Measurements from ENCODE around the gene NR2F6.
"Not testable (repeated sequence)": the region's sequence is repeated elsewhere in the genome, so short reads cannot be mapped to it uniquely, and the experiment has no call there.

Gene NR2F6

DNA sequence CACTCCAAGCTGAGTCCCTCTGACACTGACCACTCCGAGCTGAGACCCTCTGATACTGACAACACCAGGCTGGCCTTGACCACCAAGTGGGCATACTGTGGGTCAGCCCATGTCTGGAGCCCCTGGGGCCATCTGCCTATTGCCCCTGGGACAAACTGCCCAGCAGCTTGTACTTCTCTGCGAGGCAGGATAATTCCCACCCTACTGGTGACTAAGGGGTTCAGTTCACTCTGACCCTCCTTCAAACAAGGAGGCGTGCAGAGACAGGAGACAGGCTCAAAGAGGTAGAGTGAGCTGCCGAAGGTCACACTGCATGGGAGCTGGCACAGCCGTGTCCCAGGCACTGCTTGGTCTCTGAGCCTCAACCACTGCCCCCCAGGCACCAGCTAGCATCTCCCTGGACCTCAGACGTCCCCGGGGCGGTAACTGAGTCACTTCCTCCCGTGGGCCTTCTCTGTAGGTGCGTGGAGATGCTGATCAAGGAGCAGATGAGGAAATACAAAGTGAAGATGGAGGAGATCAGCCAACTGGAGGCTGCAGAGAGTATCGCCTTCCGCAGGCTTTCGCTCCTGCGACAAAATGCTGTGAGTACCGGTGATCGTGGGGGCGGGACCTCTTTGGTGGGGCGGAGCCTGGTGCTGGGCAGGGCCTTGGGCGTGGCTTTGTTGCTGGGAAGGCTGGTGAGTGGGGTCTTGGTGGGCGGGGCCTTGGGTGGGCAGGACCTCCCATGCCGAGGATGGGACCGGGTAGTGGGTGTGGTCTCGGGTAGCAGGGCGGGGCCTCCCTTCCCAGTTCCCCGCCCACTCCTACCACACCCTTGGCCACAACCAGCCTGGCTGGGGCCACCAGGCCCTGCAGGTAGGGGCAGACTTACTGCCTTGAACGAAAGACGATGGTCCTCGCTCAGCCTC, 36.3 kb downstream of the NR2F6 start:
- DNase-seq, result peak; percentile 50

DNA sequence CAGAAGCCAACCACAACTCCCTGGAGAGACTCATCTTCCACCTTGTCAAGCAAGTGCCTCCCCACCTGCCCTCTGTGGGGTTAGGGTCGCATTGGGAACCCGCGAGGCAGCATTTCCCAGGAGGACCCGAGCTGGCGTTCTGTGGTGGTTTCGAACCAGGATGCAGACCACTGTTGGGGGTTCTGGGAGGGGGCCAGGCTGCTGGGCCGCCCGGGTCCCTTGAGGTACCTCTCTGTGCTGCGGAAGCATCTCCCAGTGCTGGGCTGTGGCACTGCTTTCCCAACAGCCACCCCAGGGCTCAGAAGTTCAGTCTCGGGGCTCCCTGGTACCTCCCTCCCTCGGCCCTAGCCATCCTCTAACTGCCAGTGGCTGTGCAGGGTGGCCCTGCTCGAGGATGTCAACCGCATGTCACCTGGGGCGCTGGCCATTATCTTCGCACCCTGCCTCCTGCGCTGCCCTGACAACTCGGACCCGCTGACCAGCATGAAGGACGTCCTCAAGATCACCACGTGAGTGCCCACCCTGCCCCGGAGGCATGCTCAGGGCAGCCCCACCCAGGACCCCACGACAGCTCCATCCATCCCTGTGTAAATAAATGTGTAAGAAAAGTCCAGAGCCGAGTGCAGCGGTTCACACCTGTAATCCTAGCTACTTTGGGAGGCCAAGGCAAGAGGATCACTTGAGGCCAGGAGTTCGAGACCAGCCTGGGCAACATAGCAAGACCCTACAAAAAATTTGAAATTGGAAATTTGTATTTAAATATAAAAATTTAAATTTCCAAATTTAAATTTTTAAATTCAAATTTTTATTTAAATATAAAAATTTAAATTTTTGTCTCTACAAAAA, 38.8 kb downstream of the NR2F6 start:
- DNase-seq, result no peak

DNA sequence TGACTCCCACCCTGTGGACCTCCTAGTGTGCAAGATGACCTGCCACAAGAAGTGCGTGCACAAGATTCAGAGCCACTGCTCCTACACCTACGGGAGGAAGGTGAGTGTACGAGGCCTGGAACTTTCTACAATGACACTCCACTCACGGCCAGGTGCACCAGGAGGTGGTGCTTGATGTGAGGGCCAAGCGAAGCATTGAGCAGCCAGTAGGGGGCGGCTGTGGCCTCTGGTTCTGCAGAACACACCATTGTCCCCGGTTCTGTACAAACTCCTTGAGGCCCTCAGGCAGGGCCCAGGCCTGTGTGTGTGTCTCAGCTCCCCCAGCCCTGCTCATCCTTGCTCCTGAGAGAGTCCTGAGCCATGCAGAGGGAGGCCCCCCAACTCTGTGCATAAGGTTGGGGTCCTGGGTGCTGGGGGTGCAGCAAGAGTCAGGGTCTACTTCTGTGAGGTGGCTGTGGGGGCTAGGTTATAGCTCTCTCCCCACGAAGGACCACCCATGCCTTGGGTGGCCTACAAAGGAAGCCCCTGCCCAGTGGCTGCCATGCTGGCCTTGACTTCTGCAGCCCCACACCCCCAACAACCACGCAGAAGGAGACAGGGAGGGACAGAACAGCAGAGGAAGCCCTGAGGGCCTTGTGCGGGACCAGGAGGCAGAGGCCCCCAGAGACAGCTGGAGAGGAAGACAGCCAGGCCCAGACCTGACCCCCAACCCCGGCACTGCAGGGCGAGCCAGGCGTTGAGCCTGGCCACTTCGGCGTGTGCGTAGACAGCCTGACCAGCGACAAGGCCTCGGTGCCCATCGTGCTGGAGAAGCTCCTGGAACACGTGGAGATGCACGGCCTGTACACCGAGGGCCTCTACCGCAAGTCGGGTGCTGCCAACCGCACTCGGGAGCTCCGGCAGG, 40.2 kb downstream of the NR2F6 start:
- peak; percentile 72 for DNase-seq

DNA sequence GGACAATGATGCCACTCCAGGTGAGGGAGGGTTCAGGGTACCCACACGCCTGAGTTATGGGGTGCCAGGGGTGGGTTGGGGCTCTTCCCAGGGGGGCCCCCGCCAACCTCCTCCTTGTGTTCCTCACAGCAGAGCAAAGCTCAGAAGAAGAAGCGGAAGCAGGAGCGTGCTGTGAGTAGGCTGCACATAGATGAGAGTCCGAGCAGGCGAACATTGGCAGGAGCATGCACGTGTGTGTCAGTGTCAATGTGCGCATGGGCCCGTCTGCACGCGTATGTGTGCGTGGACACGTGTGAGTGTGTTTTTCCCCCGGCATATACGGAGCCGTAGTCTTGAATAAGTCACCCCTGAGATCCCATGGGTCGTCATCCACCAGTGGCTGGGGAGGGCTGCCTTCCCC, 43.0 kb downstream of the NR2F6 start:
- no peak for DNase-seq

DNA sequence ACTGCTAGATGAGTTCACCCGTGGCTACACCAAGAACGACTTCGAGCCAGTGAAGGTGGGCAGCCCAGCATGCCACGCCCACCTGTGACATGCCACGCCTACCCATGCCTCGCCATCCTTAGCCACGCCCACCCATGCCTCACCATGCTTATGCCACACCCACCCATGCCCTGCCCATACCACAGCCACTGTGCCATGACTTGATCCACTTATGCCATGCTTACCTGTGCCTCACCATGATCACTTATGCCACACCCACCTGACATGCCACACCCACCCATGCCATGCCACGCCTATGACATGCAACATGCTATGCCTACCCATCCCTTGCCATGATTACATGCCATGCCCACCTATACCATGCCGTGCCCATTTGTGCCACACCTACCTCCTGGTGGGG, 43.5 kb downstream of the NR2F6 start:
- peak; percentile 28 for DNase-seq

DNA sequence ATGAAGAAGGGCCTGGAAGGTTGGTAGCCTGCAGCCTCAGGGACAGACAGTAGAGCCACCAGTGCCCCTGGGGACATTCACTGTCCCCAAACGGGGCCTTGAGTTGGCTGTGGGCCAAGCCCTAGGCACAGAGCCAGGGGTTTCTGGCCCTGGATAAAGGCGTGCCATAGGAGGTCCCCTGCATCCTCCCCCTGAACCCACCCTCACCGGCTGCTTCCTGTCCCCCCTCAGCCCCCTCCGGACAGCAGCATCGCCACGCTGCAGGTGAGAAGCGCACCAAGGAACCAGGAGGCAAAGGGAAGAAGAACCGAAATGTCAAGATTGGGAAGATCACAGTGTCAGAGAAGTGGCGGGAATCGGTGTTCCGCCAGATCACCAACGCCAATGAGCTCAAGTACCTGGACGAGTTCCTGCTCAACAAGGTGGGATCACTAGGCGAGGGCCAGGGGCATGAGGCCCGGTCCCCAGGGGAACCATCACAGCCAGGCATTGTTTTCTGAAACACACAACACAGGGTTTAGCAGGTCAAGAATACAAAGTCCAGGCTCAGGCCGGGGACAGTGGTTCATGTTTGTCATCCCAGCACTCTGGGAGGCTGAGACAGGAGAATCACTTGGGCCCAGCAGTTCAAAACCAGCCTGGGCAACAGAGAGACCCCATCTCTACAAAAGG, 45.2 kb downstream of the NR2F6 start:
- DNase-seq, result no peak

DNA sequence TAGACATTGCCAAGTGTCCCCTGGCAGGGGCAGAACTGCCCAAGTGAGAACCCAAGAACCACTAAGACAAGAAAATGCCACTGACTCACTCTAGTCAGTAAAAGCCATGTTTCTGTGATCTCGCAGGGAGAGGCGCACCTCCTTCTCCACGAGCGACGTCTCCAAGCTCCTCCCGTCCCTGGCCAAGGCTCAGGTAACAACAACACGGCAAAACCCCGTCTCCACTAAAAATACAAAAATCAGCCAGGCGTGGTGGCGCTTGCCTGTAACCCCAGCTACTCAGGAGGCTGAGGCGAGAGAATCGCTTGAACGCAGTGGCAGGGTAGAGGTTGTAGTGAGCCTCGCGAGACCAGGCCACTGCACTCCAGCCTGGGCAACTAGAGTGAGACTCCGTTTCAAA, 48.1 kb downstream of the NR2F6 start:
- DNase-seq, result no peak

DNA sequence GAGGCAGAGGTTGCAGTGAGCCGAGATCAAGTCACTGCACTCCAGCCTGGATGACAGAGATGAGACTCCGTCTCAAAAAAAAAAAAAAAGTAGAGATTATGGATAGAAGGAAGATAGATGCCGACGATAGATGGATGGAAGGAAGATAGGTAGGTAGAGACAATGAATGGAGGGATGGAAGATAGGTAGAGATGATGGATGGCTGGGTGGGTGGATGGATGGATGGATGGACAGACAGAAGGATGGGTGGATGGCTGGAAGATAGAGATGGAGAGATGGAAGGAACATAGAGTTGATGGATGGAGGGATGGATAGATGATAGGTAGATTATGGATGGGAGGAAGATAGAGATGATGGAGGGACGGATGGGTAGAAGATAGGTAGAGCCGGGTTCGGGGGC, 49.1 kb downstream of the NR2F6 start:
- no peak for DNase-seq

DNA sequence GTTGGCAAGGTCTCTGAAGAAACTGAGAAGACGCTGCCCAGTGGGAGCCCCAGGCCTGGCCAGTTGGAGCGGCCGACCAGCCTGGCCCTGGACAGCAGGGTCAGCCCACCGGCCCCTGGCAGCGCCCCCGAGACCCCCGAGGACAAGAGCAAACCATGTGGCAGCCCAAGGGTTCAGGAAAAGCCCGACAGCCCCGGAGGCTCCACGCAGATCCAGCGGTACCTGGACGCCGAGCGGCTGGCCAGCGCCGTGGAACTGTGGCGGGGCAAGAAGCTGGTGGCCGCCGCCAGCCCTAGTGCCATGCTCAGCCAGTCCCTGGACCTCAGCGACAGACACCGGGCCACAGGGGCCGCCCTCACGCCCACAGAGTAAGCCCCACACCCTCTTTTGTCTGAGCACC, 50.6 kb downstream of the NR2F6 start:
- DNase-seq, result no peak

DNA sequence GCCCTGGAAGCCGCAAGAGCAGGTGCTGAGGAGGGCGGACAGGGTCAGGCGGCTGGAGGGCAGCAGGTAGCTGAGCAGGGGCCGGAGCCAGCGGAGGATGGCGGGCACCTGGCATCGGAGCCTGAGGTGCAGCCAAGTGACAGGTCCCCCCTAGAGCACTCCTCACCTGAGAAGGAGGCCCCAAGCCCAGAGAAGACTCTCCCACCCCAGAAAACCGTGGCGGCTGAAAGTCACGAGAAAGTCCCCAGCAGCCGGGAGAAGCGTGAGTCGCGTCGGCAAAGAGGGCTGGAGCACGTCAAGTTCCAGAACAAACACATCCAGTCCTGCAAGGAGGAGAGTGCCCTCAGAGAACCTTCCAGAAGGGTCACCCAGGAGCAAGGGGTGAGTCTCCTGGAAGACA, 51.1 kb downstream of the NR2F6 start:
- no peak for DNase-seq

DNA sequence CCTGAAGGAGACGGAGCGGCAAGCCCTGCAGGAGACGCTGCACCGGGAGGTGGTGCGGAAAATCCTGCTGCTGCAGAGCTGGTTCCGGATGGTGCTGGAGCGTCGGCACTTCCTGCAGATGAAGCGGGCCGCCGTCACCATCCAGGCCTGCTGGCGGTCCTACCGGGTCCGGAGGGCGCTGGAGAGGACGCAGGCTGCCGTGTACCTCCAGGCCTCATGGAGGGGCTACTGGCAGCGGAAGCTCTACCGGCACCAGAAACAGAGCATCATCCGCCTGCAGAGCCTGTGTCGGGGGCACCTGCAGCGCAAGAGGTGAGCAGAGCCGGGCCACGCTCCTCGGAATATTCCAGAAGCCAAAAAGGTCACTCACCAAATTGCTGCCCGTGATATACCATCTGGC, 53.0 kb downstream of the NR2F6 start:
- no peak for DNase-seq

DNA sequence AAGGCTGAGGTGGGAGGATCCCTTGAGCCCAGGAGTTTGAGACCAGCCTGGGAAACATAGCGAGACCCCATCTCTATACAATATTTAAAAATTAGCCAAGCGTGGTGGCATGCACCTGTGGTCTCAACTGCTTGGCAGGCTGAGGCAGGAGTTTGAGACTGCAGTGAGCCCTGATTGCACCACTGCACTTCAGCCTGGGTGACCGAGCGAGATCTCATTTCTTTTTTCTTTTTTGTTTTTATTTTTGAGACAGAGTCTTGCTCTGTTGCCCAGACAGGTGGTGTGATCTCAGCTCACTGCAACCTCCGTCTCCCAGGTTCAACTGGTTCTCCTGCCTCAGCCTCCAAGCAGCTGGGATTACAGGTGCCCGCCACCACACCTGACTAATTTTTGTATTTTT, 54.0 kb downstream of the NR2F6 start:
- DNase-seq, result not testable (repeated sequence)

DNA sequence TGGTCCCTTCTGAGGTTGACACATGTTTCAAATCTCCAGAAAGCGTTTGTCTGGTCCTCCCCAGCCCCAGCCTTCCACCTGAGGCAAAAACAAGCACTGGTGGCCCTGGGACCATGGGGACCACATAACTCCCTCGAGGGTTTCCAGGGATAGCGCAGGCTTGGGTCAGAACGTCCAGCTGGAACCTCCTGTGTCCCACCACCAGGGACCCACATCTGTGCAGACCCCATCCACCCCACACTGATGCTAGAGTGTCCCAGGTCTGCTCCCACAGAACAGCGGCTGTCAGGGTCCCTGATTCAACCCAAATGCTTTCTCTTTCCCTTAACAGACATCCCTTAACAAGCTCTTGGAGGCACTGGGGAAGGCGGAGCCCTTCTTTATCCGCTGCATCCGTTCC, 60.1 kb downstream of the NR2F6 start:
- DNase-seq, result no peak

DNA sequence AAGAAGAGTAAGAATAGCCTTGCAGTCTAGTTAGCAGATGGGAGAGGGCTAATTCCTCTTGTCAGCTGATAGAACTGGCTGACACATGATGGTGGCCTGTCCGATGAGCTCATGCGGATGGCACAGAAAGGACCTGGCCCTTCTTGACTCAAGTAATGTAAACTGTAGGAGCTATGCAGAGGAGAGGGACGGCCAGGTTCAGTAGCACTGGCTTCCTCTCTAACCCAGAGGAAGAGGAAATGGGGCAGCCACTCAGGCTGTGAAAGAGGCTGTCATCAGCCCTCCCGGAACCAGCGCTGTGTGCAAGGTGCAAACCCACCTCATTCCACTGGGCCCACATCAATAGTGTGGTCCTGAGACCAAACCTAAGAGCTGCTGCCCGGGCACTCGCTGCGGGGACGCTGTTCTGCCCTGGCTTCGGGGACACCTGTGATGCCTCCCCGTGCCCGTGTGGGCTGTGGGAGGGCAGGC, 61.3 kb downstream of the NR2F6 start:
- DNase-seq, result peak; percentile 66

DNA sequence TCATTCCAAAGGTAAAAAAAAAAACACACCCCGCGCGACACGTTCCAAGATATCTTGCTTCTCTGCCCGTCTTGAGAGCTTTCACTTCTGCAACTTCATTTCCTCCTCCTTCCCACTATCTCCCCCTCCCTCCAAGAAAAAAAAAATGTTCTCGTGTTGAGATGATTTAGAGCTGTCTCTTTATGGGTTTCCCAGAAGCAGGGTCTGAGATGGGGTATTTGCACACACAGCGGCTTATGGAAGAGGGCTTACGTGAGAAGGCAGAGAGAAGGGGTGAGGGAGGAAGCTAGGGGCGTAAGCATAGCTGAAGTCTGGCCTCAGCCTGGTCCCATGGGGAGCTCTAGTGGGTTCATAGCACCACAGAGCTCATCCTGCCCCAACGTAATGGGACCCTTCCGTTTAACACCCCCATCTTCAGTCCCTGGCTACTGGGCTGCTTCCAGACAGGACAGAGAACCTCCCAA, 61.8 kb downstream of the NR2F6 start:
- peak; percentile 28 for DNase-seq

DNA sequence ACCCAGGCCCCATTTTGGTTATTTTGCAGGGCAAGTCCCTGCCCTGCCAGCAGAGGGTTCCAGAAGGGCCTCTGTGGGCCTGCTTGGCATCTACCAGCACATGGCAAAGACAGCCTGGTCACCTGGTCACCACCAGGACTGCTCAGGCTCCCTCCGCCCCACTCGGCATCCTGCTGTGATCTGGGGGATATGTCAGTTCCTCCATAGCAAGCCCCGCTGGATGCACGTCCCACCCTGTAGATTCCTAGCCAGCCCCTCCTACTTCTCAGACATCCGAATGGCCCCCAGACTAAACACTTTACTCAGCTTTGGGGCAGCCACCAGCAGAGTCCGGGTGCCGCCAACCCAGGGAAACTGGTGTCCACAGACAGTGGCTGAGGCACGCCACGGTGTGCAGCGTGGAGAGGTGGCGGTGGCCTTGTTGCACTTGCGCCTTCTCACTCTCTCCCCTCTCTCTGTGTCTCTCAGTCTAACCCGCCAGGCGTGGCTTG, 62.4 kb downstream of the NR2F6 start:
- DNase-seq, result peak; percentile 26
